K562 (cell line): ENCODE results near the gene EPB41L2. TPM values are rescaled to one million over a fixed set of nuclear protein-coding genes. Genes with fewer than 3 reads are reported as not detected.

Source experiments
- ATAC-seq: fragments of 200-7000 bp; cut with Tn5 transposase; 3 replicates; pipeline ENCODE4 v1.9.1; 2020; ENCODE audit warnings: moderate library complexity
- BruUV-seq: library from RNA; stranded (reverse); fragments of 400-500 nt; replicated peaks from 2 replicates; lab custom pipeline; 2021; lab: Mats Ljungman, UMichigan
- CTCF ChIA-PET: fragments of 300-600 bp; formaldehyde crosslinking; extraction: SDS; loops from one replicate; lab custom pipeline; 2021; ENCODE audit warnings: low intra/inter-chr PET ratio; lab: Yijun Ruan, JAX
- POLR2A ChIA-PET: fragments of 300-600, 350-650 bp; sonication (Branson Sonifier 250); formaldehyde crosslinking; extraction: SDS; loops from one replicate; lab custom pipeline; 2021; ENCODE audit warnings: antibody characterized with exemption, inconsistent platforms; lab: Yijun Ruan, JAX
- DNase-seq, 4 experiments: peaks; one replicate each; pipeline versions ENCODE4 v3.0.0 to v3.0.0-alpha.2; 2011 to 2018; ENCODE audit warnings: low spot score in 3 of 4, mixed read lengths in 3 of 4; ENCODE audit errors: extremely low read depth in 1 of 4
- FAIRE-seq: peaks from 2 replicates; lab custom pipeline; 2011; peaks lifted over from hg19 to GRCh38; lab: Jason Lieb, UNC
- H2AFZ ChIP-seq: 2 replicates; pipeline ENCODE4 v1.6.0; 2011; ENCODE audit warnings: low read depth, low read length, control low read depth, inconsistent platforms
- H3K27ac ChIP-seq: fragments of 200-600 bp; 3 replicates; pipeline ENCODE4 v1.8.0; 2011; ENCODE audit warnings: low read depth, mild to moderate bottlenecking, control low read depth, inconsistent platforms, low read length, moderate library complexity, mixed read lengths; ENCODE audit errors: extremely low read depth
- H3K27me3 ChIP-seq, 2 experiments: fragments of 300-600 bp in 1 of 2; 2 replicates in 1 of 2; 3 replicates in 1 of 2; pipeline versions ENCODE4 v1.6.0 to v1.8.0; 2011; ENCODE audit warnings: inconsistent platforms in 2 of 2, low read length in 2 of 2, mild to moderate bottlenecking in 1 of 2, mixed read lengths in 1 of 2, moderate library complexity in 1 of 2; ENCODE audit not compliant: control insufficient read depth in 2 of 2, insufficient read depth in 2 of 2
- H3K36me3 ChIP-seq: fragments of 300-600 bp; 3 replicates; pipeline ENCODE4 v1.8.0; 2011; ENCODE audit warnings: mild to moderate bottlenecking, low read length, inconsistent platforms; ENCODE audit not compliant: control insufficient read depth, insufficient read depth
- H3K4me1 ChIP-seq, 2 experiments: fragments of 200-600 bp in 1 of 2; replicated peaks in 1 of 2; 2 replicates in 1 of 2; 3 replicates in 1 of 2; pipeline versions ENCODE4 v1.5.1 to v1.8.0; 2011; ENCODE audit warnings: inconsistent platforms in 2 of 2, low read length in 2 of 2, mild to moderate bottlenecking in 1 of 2, mixed read lengths in 1 of 2, moderate library complexity in 1 of 2; ENCODE audit not compliant: control insufficient read depth in 2 of 2, insufficient read depth in 2 of 2
- H3K4me2 ChIP-seq: 2 replicates; pipeline ENCODE4 v1.6.1; 2011; ENCODE audit warnings: low read length, control low read depth, inconsistent platforms, mixed read lengths; ENCODE audit not compliant: insufficient read depth
- H3K4me3 ChIP-seq: fragments of 200-600 bp; sonication (generic), shearing (Covaris generic); 2 replicates; pipeline ENCODE4 v1.5.1; 2016; ENCODE audit warnings: control low read depth, inconsistent platforms
- H3K79me2 ChIP-seq: fragments of 200-600 bp; 3 replicates; pipeline ENCODE4 v1.8.0; 2011; ENCODE audit warnings: low read length, inconsistent platforms; ENCODE audit not compliant: control insufficient read depth, insufficient read depth
- H3K9ac ChIP-seq, 2 experiments: 2 replicates each; pipeline versions ENCODE4 v1.6.0 to v1.6.1; 2011; ENCODE audit warnings: low read depth in 2 of 2, low read length in 2 of 2, control low read depth in 1 of 2, inconsistent platforms in 1 of 2, mild to moderate bottlenecking in 1 of 2, mixed read lengths in 1 of 2; ENCODE audit not compliant: insufficient read depth in 1 of 2
- H3K9me1 ChIP-seq: one replicate; pipeline ENCODE4 v1.6.0; 2011; ENCODE audit warnings: inconsistent platforms, mild to moderate bottlenecking, low read length, moderate library complexity; ENCODE audit not compliant: control insufficient read depth, insufficient read depth
- H3K9me3 ChIP-seq: replicated peaks from 2 replicates; pipeline ENCODE4 v1.5.1; 2011; ENCODE audit warnings: low read depth, low read length, inconsistent platforms; ENCODE audit not compliant: control insufficient read depth, insufficient read depth
- H4K20me1 ChIP-seq: replicated peaks from 2 replicates; pipeline ENCODE4 v1.6.1; 2011; ENCODE audit warnings: low read length, inconsistent platforms, mixed read lengths; ENCODE audit not compliant: control insufficient read depth, insufficient read depth
- BMI1 ChIP-seq: fragments of 150-350 bp; IDR thresholded peaks from 2 replicates; pipeline ENCODE4 v1.6.1; 2014; ENCODE audit warnings: low read length
- BRD4 ChIP-seq: fragments of 200-600 bp; sonication (generic); IDR thresholded peaks from 2 replicates; pipeline ENCODE4 v1.6.1; 2017; ENCODE audit warnings: inconsistent platforms
- CBFA2T2 ChIP-seq: fragments of 450-650 bp; conservative IDR thresholded peaks from 2 replicates; pipeline ENCODE4 v1.6.1; 2017; ENCODE audit warnings: mild to moderate bottlenecking
- DPF2 ChIP-seq: fragments of 450-650 bp; IDR thresholded peaks from 2 replicates; pipeline ENCODE4 v1.6.1; 2016
- KLF16 ChIP-seq: IDR thresholded peaks from 2 replicates; pipeline ENCODE4 v1.6.1; 2016; ENCODE audit warnings: antibody characterized with exemption
- PHB ChIP-seq: fragments of 250-450 bp; sonication (Bioruptor Pico); IDR thresholded peaks from 2 replicates; pipeline ENCODE4 v1.5.0; 2021
- SREBF2 ChIP-seq: sonication (generic); formaldehyde crosslinking; IDR thresholded peaks from 2 replicates; pipeline ENCODE4 v1.4.0; 2020; ENCODE audit warnings: mild to moderate bottlenecking, missing genetic modification reagents
- TAF9B ChIP-seq: fragments of 450-650 bp; IDR thresholded peaks from 2 replicates; pipeline ENCODE4 v1.6.1; 2018; ENCODE audit warnings: mild to moderate bottlenecking; ENCODE audit not compliant: partially characterized antibody
- ZNF133 ChIP-seq: fragments of 250-450 bp; sonication (Bioruptor Pico); IDR thresholded peaks from 2 replicates; pipeline ENCODE4 v1.4.0; 2020; ENCODE audit warnings: mild to moderate bottlenecking
- ZNF253 ChIP-seq: fragments of 250-450 bp; sonication (Bioruptor Pico); conservative IDR thresholded peaks from 2 replicates; pipeline ENCODE4 v1.6.1; 2021; ENCODE audit warnings: mild to moderate bottlenecking
- ZNF551 ChIP-seq: fragments of 250-450 bp; sonication (Bioruptor Pico); IDR thresholded peaks from 2 replicates; pipeline ENCODE4 v1.5.0; 2021; ENCODE audit warnings: mild to moderate bottlenecking, moderate library complexity
- WGBS: fragments of 100-300 bp; shearing (Covaris generic); methylation state at CpG from one replicate; pipeline ENCODE4 v1.1.6; 2016; ENCODE audit warnings: low coverage, mixed read lengths; ENCODE audit not compliant: insufficient coverage; ENCODE audit errors: missing lambda C conversion rate; 5-methylcytosine and 5-hydroxymethylcytosine counted together
- in situ Hi-C: fragments of 300-500 bp; cut with MboI; formaldehyde crosslinking; loops from 4 replicates; pipeline ENCODE4 v1.15.0; 2018; ENCODE audit warnings: inconsistent platforms, mixed read lengths
- intact Hi-C: fragments of 100-400 bp; cut with micrococcal nuclease; formaldehyde crosslinking; loops from 2 replicates; pipeline ENCODE4 v1.14.2; 2022
- polyA plus RNA-seq, 8 experiments: library from polyadenylated mRNA; depleted of rRNA in 4 of 8; stranded (reverse) in 5 of 8; unstranded in 3 of 8; fragments of >200 nt; fragmentation: Nextera tagmentation in 2 of 8; fragmentation: Illumina TruSeq in 1 of 8; extraction: Ambion mirVana in 2 of 8; extraction: Trizol in 1 of 8; gene quantifications; 2 replicates each; pipeline versions ENCODE4 v1.2.1 to v1.2.3, GENCODE V29; 2011 to 2014; ENCODE audit warnings: inconsistent platforms in 1 of 8, missing spikeins in 1 of 8
- total RNA-seq, 7 experiments: library from RNA; depleted of rRNA in 6 of 7; stranded (reverse); fragments of >200 nt in 6 of 7; fragmentation: Illumina TruSeq in 2 of 7; extraction: Trizol in 2 of 7; gene quantifications; 2 replicates each; pipeline versions ENCODE4 v1.2.1 to v1.2.3, GENCODE V29; 2011 to 2021; ENCODE audit warnings: low replicate concordance in 1 of 7
- TF ChIP-seq, protein P1 (sequence below), 2 experiments: fragments of 450-650 bp; IDR thresholded peaks; 2 replicates each; pipeline ENCODE4 v1.6.1; 2016
- TF ChIP-seq, protein P2 (sequence below): fragments of 450-650 bp; formaldehyde crosslinking; IDR thresholded peaks from 2 replicates; pipeline ENCODE4 v1.4.0; 2020; ENCODE audit warnings: mild to moderate bottlenecking
- TF ChIP-seq, protein P3 (sequence below), 2 experiments: fragments of 450-650 bp; IDR thresholded peaks; 2 replicates each; pipeline ENCODE4 v1.6.1; 2018; ENCODE audit warnings: mild to moderate bottlenecking in 2 of 2, low read depth in 1 of 2; ENCODE audit not compliant: partially characterized antibody in 2 of 2

Gene EPB41L2
- total and polyA plus RNA-seq, 9 of the 15 experiments (the other 6 are each of a cell fraction or from before 2014, with no cell fraction given) = 5.1 to 53.6 (median 25.0) TPM

- FAIRE-seq (no peak), ATAC-seq (0 out of 3 replicates have a peak, but pooled peaks have one; percentile 44), DNase-seq (peak in 1 of 4 experiments; percentile 9)
- H3K27ac ChIP-seq = no peak overlapping the region
- no peaks in the 10 kb centered on the region for H3K4me1 ChIP-seq
- no peak overlapping the region for H3K9ac ChIP-seq
- H3K4me2 ChIP-seq = no peak overlapping the region
- CTCF ChIA-PET = no interaction called here
- 7% methylated on average over 1 of the region's 1 CpG for WGBS
- H3K9me1 ChIP-seq = no peaks in the 10 kb centered on the region
- H3K27me3 ChIP-seq = no peaks in the 10 kb centered on the region
- POLR2A ChIA-PET = no interaction called here
- no peaks in the 10 kb centered on the region for H4K20me1 ChIP-seq
- no peaks in the 10 kb centered on the region for H3K79me2 ChIP-seq
- no peaks in the 10 kb centered on the region for H3K9me3 ChIP-seq
- no TSS peak for BruUV-seq
- intact Hi-C loops = no loop called here
- no peak overlapping the region for H2AFZ ChIP-seq
- H3K4me3 ChIP-seq = no peak overlapping the region
- no peaks in the 10 kb centered on the region for H3K36me3 ChIP-seq
- in situ Hi-C loops = no loop called here
- TF ChIP-seq ZNF133 (CRISPR knock-in tag) = no peak
- TF ChIP-seq KLF16 = no peak
- TF ChIP-seq PHB = no peak
- TF ChIP-seq CBFA2T2 = peak; percentile 32
- TF ChIP-seq BRD4 = no peak
- TF ChIP-seq, protein P1, sequence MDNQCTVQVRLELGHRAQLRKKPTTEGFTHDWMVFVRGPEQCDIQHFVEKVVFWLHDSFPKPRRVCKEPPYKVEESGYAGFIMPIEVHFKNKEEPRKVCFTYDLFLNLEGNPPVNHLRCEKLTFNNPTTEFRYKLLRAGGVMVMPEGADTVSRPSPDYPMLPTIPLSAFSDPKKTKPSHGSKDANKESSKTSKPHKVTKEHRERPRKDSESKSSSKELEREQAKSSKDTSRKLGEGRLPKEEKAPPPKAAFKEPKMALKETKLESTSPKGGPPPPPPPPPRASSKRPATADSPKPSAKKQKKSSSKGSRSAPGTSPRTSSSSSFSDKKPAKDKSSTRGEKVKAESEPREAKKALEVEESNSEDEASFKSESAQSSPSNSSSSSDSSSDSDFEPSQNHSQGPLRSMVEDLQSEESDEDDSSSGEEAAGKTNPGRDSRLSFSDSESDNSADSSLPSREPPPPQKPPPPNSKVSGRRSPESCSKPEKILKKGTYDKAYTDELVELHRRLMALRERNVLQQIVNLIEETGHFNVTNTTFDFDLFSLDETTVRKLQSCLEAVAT (IDR thresholded peaks at IDR 0.05) = no peak
- TF ChIP-seq BMI1 = no peak
- no peak for TF ChIP-seq SREBF2 (CRISPR knock-in tag)
- TF ChIP-seq, protein P2, sequence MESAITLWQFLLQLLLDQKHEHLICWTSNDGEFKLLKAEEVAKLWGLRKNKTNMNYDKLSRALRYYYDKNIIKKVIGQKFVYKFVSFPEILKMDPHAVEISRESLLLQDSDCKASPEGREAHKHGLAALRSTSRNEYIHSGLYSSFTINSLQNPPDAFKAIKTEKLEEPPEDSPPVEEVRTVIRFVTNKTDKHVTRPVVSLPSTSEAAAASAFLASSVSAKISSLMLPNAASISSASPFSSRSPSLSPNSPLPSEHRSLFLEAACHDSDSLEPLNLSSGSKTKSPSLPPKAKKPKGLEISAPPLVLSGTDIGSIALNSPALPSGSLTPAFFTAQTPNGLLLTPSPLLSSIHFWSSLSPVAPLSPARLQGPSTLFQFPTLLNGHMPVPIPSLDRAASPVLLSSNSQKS = no peak
- TF ChIP-seq, protein P3, sequence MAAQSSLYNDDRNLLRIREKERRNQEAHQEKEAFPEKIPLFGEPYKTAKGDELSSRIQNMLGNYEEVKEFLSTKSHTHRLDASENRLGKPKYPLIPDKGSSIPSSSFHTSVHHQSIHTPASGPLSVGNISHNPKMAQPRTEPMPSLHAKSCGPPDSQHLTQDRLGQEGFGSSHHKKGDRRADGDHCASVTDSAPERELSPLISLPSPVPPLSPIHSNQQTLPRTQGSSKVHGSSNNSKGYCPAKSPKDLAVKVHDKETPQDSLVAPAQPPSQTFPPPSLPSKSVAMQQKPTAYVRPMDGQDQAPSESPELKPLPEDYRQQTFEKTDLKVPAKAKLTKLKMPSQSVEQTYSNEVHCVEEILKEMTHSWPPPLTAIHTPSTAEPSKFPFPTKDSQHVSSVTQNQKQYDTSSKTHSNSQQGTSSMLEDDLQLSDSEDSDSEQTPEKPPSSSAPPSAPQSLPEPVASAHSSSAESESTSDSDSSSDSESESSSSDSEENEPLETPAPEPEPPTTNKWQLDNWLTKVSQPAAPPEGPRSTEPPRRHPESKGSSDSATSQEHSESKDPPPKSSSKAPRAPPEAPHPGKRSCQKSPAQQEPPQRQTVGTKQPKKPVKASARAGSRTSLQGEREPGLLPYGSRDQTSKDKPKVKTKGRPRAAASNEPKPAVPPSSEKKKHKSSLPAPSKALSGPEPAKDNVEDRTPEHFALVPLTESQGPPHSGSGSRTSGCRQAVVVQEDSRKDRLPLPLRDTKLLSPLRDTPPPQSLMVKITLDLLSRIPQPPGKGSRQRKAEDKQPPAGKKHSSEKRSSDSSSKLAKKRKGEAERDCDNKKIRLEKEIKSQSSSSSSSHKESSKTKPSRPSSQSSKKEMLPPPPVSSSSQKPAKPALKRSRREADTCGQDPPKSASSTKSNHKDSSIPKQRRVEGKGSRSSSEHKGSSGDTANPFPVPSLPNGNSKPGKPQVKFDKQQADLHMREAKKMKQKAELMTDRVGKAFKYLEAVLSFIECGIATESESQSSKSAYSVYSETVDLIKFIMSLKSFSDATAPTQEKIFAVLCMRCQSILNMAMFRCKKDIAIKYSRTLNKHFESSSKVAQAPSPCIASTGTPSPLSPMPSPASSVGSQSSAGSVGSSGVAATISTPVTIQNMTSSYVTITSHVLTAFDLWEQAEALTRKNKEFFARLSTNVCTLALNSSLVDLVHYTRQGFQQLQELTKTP (IDR thresholded peaks at IDR 0.05; ENCODE audit: low read depth in 1 of 2, partially characterized antibody in 2 of 2) = no peak
- TF ChIP-seq ZNF551 = no peak
- TF ChIP-seq TAF9B = no peak
- peak; percentile 61 for TF ChIP-seq DPF2
- TF ChIP-seq ZNF253 (CRISPR knock-in tag) = no peak
Observed at GRCh38 chr6:131107151-131107550, 44.1 kb upstream of the EPB41L2 start.
